GM23248 (cell line): ENCODE results near the gene MFSD1.

Experiments
- EZH2 ChIP-seq: fragments of 200-600 bp; sonication (generic); IDR thresholded peaks from 2 replicates; pipeline ENCODE4 v1.6.1; 2018; ENCODE audit warnings: antibody characterized with exemption, mild to moderate bottlenecking; ENCODE audit not compliant: insufficient read depth, poor library complexity, severe bottlenecking
- EZH2phosphoT487 ChIP-seq: fragments of 200-600 bp; sonication (generic); IDR thresholded peaks from 2 replicates; pipeline ENCODE4 v1.6.1; 2018; ENCODE audit warnings: antibody characterized with exemption, moderate library complexity, mild to moderate bottlenecking, low read depth; ENCODE audit not compliant: insufficient read depth

- TF ChIP-seq EZH2: no peak
- TF ChIP-seq EZH2phosphoT487: no peak
These were observed 20.0 kb upstream of the MFSD1 start for GRCh38 chr3:158781849-158782248.
